Measurements from ENCODE around the gene OR5AU1. TPM values are rescaled to one million over a fixed set of nuclear protein-coding genes. Genes with fewer than 3 reads are reported as not detected.

Gene OR5AU1
- total RNA-seq (2022) (not detected in 2 replicates), Bru-seq, nascent RNA (percentile 12 among the genes with signal in this experiment), BruChase-seq, experiment 1, labeled RNA remaining after a 6-hour chase (percentile 31 among the genes with signal in this experiment), BruChase-seq, experiment 2, labeled RNA remaining after a 2-hour chase (percentile 13 among the genes with signal in this experiment)
- long read RNA-seq, result 0 reads

- Mint-ChIP-seq H3K4me3 (ENCODE audit: unreplicated experiment) (no peak within 1 kb of the TSS), H3K27me3 (ENCODE audit: insufficient read depth, unreplicated experiment) (peaks cover 23% of the 10 kb centered on the region), H3K36me3 (ENCODE audit: insufficient read depth, unreplicated experiment) (no peaks in the 10 kb centered on the region), H3K27ac (ENCODE audit: low read depth, unreplicated experiment) (no peak within 1 kb of the TSS), H3K9me3 (ENCODE audit: unreplicated experiment) (peaks cover 6% of the 10 kb centered on the region), H3K4me1 (ENCODE audit: insufficient read depth, unreplicated experiment) (peaks cover 9% of the 10 kb centered on the region)
- ChIA-PET POLR2A (no interaction called here), CTCF (interaction anchor here (0.5 to 1.4 kb wide), 4 partner anchors 21 to 141 kb away, joined by 3 to 6 read pairs (median 4); no protein-coding TSS in a partner anchor)
- BruUV-seq (replicated peaks), result no TSS peak
- DNase-seq (ENCODE audit: unreplicated experiment), result no peak
- TF ChIP-seq, protein P1, sequence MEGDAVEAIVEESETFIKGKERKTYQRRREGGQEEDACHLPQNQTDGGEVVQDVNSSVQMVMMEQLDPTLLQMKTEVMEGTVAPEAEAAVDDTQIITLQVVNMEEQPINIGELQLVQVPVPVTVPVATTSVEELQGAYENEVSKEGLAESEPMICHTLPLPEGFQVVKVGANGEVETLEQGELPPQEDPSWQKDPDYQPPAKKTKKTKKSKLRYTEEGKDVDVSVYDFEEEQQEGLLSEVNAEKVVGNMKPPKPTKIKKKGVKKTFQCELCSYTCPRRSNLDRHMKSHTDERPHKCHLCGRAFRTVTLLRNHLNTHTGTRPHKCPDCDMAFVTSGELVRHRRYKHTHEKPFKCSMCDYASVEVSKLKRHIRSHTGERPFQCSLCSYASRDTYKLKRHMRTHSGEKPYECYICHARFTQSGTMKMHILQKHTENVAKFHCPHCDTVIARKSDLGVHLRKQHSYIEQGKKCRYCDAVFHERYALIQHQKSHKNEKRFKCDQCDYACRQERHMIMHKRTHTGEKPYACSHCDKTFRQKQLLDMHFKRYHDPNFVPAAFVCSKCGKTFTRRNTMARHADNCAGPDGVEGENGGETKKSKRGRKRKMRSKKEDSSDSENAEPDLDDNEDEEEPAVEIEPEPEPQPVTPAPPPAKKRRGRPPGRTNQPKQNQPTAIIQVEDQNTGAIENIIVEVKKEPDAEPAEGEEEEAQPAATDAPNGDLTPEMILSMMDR (IDR thresholded peaks at IDR 0.05; ENCODE audit: unreplicated experiment), result no peak
- intact Hi-C loops (cut with micrococcal nuclease), result no loop called here
Observed at GRCh38 chr14:21155963-21156362, at the start of gene OR5AU1. Gene OR5AU1, minus strand, starts transcription at chr14:21156063. Its CDS starts 191 bp downstream, at chr14:21155872.

DNA sequence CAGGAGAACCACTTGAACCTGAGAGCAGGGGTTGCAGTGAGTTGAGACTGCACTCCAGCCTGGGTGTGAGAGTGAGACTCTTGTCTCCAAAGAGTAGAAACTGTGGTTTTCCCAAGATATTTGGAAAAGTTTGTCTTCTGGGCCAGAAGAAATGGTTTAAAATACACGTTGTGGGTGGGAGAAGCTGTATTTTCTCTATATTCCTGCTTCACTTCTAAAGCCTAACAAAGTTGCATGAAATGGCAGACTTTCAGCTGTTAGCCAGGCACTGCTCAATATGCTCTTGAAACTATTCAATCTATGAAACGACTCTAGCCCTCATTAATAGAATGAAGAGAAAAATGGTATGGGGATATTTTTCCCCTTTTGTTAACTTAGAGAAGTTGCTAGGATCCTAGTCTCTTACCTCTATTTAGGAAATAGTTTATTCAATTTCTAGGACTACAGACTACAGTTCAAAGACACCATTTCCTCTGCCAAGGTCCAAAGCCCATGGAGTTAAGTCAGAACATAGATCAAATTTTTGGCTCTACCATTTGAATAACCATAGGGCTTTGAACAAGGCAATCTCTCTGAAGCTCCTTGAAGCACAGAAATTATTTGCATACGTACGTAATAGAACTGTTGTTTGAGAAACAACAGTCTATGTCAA lies 49.3 kb upstream of the OR5AU1 start:
- Mint-ChIP-seq H3K36me3 (ENCODE audit: insufficient read depth, unreplicated experiment) (peaks cover 98% of the 10 kb centered on the region), H3K4me1 (ENCODE audit: insufficient read depth, unreplicated experiment) (peaks cover 9% of the 10 kb centered on the region), H3K9me3 (ENCODE audit: unreplicated experiment) (no peaks in the 10 kb centered on the region), H3K4me3 (ENCODE audit: unreplicated experiment) (no peak overlapping the region), H3K27me3 (ENCODE audit: insufficient read depth, unreplicated experiment) (no peaks in the 10 kb centered on the region), H3K27ac (ENCODE audit: low read depth, unreplicated experiment) (no peak overlapping the region)
- TF ChIP-seq, protein P1 (IDR thresholded peaks at IDR 0.05; ENCODE audit: unreplicated experiment), result no peak
- BruUV-seq (replicated peaks), result no TSS peak
- CTCF ChIA-PET, result interaction anchor here (0.7 kb wide), 1 partner anchor 53 kb away, joined by 3 read pairs; no protein-coding TSS in a partner anchor
- intact Hi-C loops (cut with micrococcal nuclease), result no loop called here
- DNase-seq (ENCODE audit: unreplicated experiment), result no peak
- POLR2A ChIA-PET, result interaction anchor here (0.7 to 1.3 kb wide), 2 partner anchors 12 to 13 kb away, joined by 3 to 4 read pairs; no protein-coding TSS in a partner anchor

DNA sequence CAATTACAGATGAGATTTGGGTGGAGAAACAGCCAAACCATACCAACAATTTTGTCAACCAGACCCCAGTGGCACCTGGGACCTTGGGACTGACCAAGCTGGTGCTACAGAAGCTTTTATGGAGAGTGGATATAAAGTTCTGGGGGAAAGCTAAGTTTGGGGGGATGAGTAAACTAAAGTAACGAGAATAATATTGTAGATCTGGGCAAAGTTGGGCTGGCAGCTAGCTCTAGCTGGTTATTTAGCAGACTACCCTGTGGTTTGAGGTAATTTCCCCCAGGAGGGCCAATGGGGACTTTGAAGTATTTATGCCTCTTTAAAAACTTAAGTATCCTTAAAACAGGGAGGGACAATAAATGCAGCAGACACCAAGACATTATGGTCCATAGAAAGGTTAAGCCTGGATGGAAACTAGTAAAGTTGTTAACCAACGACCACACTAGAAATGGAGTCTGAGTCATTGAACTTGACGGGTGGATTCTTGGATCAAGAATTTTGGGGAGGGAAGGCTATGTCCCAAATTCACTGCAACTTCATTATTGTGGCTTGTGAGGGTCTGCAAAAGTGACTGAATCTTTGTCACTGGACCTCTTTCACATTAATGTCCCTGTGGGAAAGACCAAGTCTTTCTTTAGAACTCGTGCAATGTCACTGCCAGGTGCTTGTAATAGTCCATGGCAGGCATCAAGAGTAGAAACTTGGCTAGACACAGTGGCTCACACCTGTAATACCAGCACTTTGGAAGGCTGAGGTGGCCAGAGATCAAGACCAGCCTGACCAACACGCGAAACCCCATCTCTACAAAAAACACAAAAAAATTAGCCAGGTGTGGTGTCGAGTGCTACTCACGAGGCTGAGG lies 48.5 kb upstream of the OR5AU1 start:
- ChIA-PET CTCF (no interaction called here), POLR2A (interaction anchor here (0.6 to 2.8 kb wide), 4 partner anchors 10 to 227 kb away, joined by 3 to 8 read pairs (median 4); no protein-coding TSS in a partner anchor)
- intact Hi-C loops (cut with micrococcal nuclease), result no loop called here
- no peaks in the 10 kb centered on the region for H3K27me3 Mint-ChIP-seq (ENCODE audit: insufficient read depth, unreplicated experiment)
- peaks cover 9% of the 10 kb centered on the region for H3K4me1 Mint-ChIP-seq (ENCODE audit: insufficient read depth, unreplicated experiment)
- no peak for DNase-seq (ENCODE audit: unreplicated experiment)
- no peaks in the 10 kb centered on the region for H3K9me3 Mint-ChIP-seq (ENCODE audit: unreplicated experiment)
- no peak overlapping the region for H3K4me3 Mint-ChIP-seq (ENCODE audit: unreplicated experiment)
- TF ChIP-seq, protein P1 (IDR thresholded peaks at IDR 0.05; ENCODE audit: unreplicated experiment), result no peak
- H3K36me3 Mint-ChIP-seq (ENCODE audit: insufficient read depth, unreplicated experiment), result peaks cover 97% of the 10 kb centered on the region
- BruUV-seq (replicated peaks), result no TSS peak
- no peak overlapping the region for H3K27ac Mint-ChIP-seq (ENCODE audit: low read depth, unreplicated experiment)
